HL-60 (cell line): ENCODE data around the gene ETV7.
"Not testable (repeated sequence)": the region's sequence is repeated elsewhere in the genome, so short reads cannot be mapped to it uniquely, and the experiment has no call there.

ENCODE experiments used
- DNase-seq, 2 experiments: peaks; one replicate each; pipeline ENCODE4 v3.0.0-alpha.2; 2010 to 2020; ENCODE audit warnings: low read depth in 1 of 2, low spot score in 1 of 2
- H3K27ac ChIP-seq: fragments of 250-450 bp; sonication (Bioruptor Pico); replicated peaks from 2 replicates; pipeline ENCODE4 v1.5.1; 2020; ENCODE audit warnings: mild to moderate bottlenecking, moderate library complexity
- H3K27me3 ChIP-seq: fragments of 250-450 bp; sonication (Bioruptor Pico); 2 replicates; pipeline ENCODE4 v1.5.1; 2021; ENCODE audit warnings: mild to moderate bottlenecking, moderate library complexity; ENCODE audit not compliant: insufficient read depth, poor library complexity, severe bottlenecking
- H3K4me3 ChIP-seq: replicated peaks from 2 replicates; pipeline ENCODE4 v1.5.1; 2011; ENCODE audit warnings: mild to moderate bottlenecking, control low read depth, low read length; ENCODE audit not compliant: insufficient read depth
- CTCF ChIP-seq: IDR thresholded peaks from one replicate; pipeline ENCODE4 v1.5.1; 2011; ENCODE audit warnings: low read length, control low read depth, inconsistent platforms; ENCODE audit not compliant: insufficient read depth
- GABPA ChIP-seq: IDR thresholded peaks from 2 replicates; pipeline ENCODE4 v1.6.1; 2012; ENCODE audit warnings: low read depth
- POLR2AphosphoS5 ChIP-seq: IDR thresholded peaks from 2 replicates; pipeline ENCODE4 v1.6.1; 2012; ENCODE audit warnings: low read depth
- REST ChIP-seq: IDR thresholded peaks from 2 replicates; pipeline ENCODE4 v1.6.1; 2012; ENCODE audit warnings: low read depth; ENCODE audit not compliant: insufficient replicate concordance
- SPI1 ChIP-seq: IDR thresholded peaks from 2 replicates; pipeline ENCODE4 v1.6.1; 2012; ENCODE audit warnings: low read depth, mild to moderate bottlenecking, borderline replicate concordance

The ETV7 gene

DNA sequence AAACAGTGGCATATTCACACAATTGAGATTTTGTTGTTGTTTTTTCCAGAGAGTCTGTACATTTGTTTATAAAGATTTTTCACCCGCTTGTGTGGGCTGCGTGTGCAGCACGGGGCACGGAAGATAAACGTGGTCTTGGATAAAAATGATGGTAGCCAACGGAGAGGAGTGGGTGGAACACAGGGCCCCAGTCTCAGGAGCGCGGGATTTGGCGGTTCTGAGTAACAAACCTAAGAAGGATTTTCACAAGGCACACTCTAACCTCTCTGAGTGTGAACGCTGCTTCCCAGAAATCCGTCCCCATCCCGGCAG, 47.2 kb downstream of the ETV7 start:
- Histone ChIP-seq H3K27ac (no peak overlapping the region), H3K4me3 (no peak overlapping the region), H3K27me3 (no peaks in the 10 kb centered on the region)
- DNase-seq = no peak
- TF ChIP-seq GABPA = no peak
- TF ChIP-seq CTCF = no peak
- no peak for TF ChIP-seq REST
- no peak for TF ChIP-seq SPI1
- no peak for TF ChIP-seq POLR2AphosphoS5

DNA sequence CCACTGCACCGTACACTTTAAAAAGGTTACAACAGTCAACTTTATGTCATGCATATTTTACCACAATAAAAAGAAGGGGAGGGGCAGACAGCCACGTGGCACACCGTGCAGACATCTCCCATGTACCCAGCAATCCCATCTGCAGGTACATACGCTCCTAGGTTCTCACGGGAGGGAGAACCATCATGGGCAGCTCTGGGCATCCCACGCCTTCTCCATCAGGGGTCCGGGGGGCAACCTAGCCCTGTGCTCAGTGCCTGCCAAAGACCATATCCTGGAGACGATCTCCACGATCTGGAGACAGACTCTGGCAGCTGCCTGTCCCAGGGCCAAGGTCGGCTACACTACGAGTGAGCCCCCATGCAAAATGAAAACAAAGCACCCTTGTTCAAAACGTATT, 48.3 kb downstream of the ETV7 start:
- Histone ChIP-seq H3K27ac (no peak overlapping the region), H3K27me3 (no peaks in the 10 kb centered on the region), H3K4me3 (no peak overlapping the region)
- TF ChIP-seq CTCF = no peak
- no peak for TF ChIP-seq POLR2AphosphoS5
- TF ChIP-seq SPI1 = no peak
- no peak for TF ChIP-seq REST
- no peak for TF ChIP-seq GABPA
- no peak for DNase-seq

DNA sequence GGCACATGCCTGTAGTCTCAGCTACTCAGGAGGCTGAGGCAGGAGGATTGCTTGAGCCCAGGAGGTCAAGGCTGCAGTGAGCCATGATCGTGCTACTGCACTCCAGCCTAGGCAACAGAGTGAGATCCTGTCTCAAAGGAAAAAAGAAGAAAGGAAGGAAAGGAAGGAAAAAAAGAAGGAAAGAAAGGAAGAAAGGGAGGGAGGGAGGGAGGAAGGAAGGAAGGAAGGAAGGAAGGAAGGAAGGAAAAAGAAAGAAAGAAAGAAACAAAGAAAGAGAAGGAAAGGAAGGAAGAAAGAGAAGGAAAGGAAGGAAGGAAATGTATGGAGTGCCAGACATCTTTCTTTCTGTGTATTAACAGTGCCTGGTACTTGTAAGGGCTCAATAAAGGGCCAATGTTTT, 49.2 kb downstream of the ETV7 start:
- not testable (repeated sequence) for H3K27ac ChIP-seq, DNase-seq, H3K4me3 ChIP-seq, H3K27me3 ChIP-seq

DNA sequence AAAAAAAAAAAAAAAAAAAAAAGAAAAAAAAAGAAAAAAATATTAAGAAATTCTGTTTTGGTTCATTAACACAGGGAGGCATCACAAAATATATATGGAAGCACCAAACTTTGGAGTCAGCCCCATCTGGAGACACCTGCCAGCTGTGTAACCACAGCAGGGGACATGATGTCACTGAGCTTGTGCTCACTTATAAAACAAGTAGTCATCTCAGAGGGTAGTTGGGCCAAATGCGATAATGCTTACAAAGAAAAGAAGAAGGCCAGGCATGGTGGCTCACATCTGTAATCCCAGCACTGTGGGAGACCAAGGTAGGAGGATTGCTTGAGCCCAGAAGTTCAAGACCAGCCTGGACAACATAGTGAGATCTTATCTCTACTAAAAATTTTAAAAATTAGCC, 49.7 kb downstream of the ETV7 start:
- Histone ChIP-seq H3K4me3 (no peak overlapping the region), H3K27me3 (peaks cover 5% of the 10 kb centered on the region), H3K27ac (no peak overlapping the region)
- TF ChIP-seq GABPA (no peak), REST (no peak), CTCF (no peak), SPI1 (no peak), POLR2AphosphoS5 (no peak)
- no peak for DNase-seq
